Ovary (tissue), 9 donors: Measurements from ENCODE around the gene HPCA. TPM values are rescaled to one million over a fixed set of nuclear protein-coding genes. Genes with fewer than 3 reads are reported as not detected.

Experiments
- DNase-seq, 5 donors: peaks; one replicate each; pipeline ENCODE4 v3.0.0-alpha.2; 2019 to 2020
- H3K27ac ChIP-seq, 2 donors: fragments of 200-600 bp; one replicate each; pipeline versions ENCODE4 v1.5.1 to v1.8.0; 2019 to 2022
- H3K27me3 ChIP-seq: fragments of 200-600 bp; one replicate; pipeline ENCODE4 v1.8.0; 2022
- H3K36me3 ChIP-seq: fragments of 200-600 bp; sonication (generic); one replicate; pipeline ENCODE4 v1.5.1; 2019
- H3K4me1 ChIP-seq: one replicate; pipeline ENCODE4 v1.8.1; 2013; ENCODE audit warnings: mild to moderate bottlenecking, moderate library complexity; ENCODE audit not compliant: insufficient read depth
- H3K4me3 ChIP-seq: fragments of 200-600 bp; sonication (generic); one replicate; pipeline ENCODE4 v1.5.1; 2017
- H3K9me3 ChIP-seq, 2 donors: fragments of 200-600 bp in 1 of 2; sonication (generic) in 1 of 2; one replicate each; pipeline versions ENCODE4 v1.5.1 to v1.8.1; 2013 to 2019; ENCODE audit warnings: mild to moderate bottlenecking in 1 of 2, moderate library complexity in 1 of 2
- EP300 ChIP-seq: sonication (generic); formaldehyde crosslinking; IDR thresholded peaks from one replicate; pipeline ENCODE4 v1.6.1; 2017; ENCODE audit warnings: antibody characterized with exemption
- POLR2A ChIP-seq: fragments of 450-650 bp; IDR thresholded peaks from one replicate; pipeline ENCODE4 v1.6.1; 2017; ENCODE audit warnings: antibody characterized with exemption, mild to moderate bottlenecking, moderate library complexity
- WGBS, 3 donors: extraction: QIAGEN DNeasy Blood & Tissue Kit in 1 of 3; methylation state at CpG; one replicate each; pipeline versions ENCODE4 v1.1.5 to v1.1.7; 2013 to 2017; 5-methylcytosine and 5-hydroxymethylcytosine counted together
- intact Hi-C, 4 donors: fragments of 100-400 bp; cut with DNase I; formaldehyde crosslinking; loops; one replicate each; pipeline versions ENCODE4 v1.11.0 to v1.15.1; 2022 to 2023
- polyA plus RNA-seq, 2 donors: library from polyadenylated mRNA; stranded (reverse); fragments of 200-250 nt in 1 of 2; fragments of 350-450 nt in 1 of 2; fragmentation: Illumina TruSeq in 1 of 2; extraction: RNeasy Lipid Tissue Mini Kit (QIAGEN cat#74804) in 1 of 2; gene quantifications; one replicate each; pipeline ENCODE4 v1.2.3, GENCODE V29; 2013 to 2014
- total RNA-seq, 7 donors: library from RNA; depleted of rRNA in 2 of 7; stranded (reverse); fragments of >200 nt in 2 of 7; fragmentation: NEBNext Ultra II Directional in 3 of 7; extraction: Animal tissue kit (Norgen Biotek cat#: 25700) in 3 of 7; gene quantifications; one replicate each; pipeline versions ENCODE4 v1.1.0 to v1.2.4, GENCODE V29; 2016 to 2023
- TF ChIP-seq, protein P1 (sequence below), 3 donors: fragments of 450-650 bp in 2 of 3; fragments of 200-600 bp in 1 of 3; IDR thresholded peaks; one replicate each; pipeline versions ENCODE4 v1.5.1 to v1.8.0; 2016 to 2022; ENCODE audit warnings: antibody characterized with exemption in 3 of 3, mild to moderate bottlenecking in 1 of 3
- donor health status: DM: no; HTN: no; CAD: no; lungs with moderate emphysema.
- donor health status: DM: no; HTN: no; CAD: no.
- donor health status: Bipolar disorder and iron deficiency.
- donor health status: DM: yes; HTN: yes; CAD: no.
- donor health status: DM: no; HTN: no; CAD: no.
- donor health status: DM: yes; HTN: yes; CAD: no.

Gene HPCA
- total and polyA plus RNA-seq, 9 donors = 0.23 to 1.0 (median 0.68) TPM; not detected in 1

- intact Hi-C loops = no loop called here
- H3K36me3 ChIP-seq = no peaks in the 10 kb centered on the region
- no peak for TF ChIP-seq POLR2A
- no peak for TF ChIP-seq EP300
- TF ChIP-seq, protein P1, sequence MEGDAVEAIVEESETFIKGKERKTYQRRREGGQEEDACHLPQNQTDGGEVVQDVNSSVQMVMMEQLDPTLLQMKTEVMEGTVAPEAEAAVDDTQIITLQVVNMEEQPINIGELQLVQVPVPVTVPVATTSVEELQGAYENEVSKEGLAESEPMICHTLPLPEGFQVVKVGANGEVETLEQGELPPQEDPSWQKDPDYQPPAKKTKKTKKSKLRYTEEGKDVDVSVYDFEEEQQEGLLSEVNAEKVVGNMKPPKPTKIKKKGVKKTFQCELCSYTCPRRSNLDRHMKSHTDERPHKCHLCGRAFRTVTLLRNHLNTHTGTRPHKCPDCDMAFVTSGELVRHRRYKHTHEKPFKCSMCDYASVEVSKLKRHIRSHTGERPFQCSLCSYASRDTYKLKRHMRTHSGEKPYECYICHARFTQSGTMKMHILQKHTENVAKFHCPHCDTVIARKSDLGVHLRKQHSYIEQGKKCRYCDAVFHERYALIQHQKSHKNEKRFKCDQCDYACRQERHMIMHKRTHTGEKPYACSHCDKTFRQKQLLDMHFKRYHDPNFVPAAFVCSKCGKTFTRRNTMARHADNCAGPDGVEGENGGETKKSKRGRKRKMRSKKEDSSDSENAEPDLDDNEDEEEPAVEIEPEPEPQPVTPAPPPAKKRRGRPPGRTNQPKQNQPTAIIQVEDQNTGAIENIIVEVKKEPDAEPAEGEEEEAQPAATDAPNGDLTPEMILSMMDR (IDR thresholded peaks at IDR 0.05) = no peak
These were observed 27.5 kb upstream of the HPCA start for GRCh38 chr1:32858791-32859190.

GRCh38 chr1:32859915-32860314 lies 26.4 kb upstream of the HPCA start:
- TF ChIP-seq EP300 = no peak
- TF ChIP-seq POLR2A = no peak
- TF ChIP-seq, protein P1 (IDR thresholded peaks at IDR 0.05) = no peak
- Histone ChIP-seq H3K27me3 (no peaks in the 10 kb centered on the region), H3K4me1 (peaks cover 11% of the 10 kb centered on the region), H3K9me3 (no peaks in the 10 kb centered on the region), H3K36me3 (no peaks in the 10 kb centered on the region), H3K27ac (no peak overlapping the region), H3K4me3 (no peak overlapping the region)
- intact Hi-C loops = no loop called here
- DNase-seq = no peak
- WGBS, 3 donors = 95 to 99% (median 98%) methylated on average over 2 of the region's 2 CpGs

More at GRCh38 chr1:32858791-32859190, 27.5 kb upstream of the HPCA start:
- WGBS, 3 donors = 88 to 90% (median 88%) methylated on average over 7 of the region's 7 CpGs
- Histone ChIP-seq H3K27ac (no peak overlapping the region), H3K4me1 (peaks cover 9% of the 10 kb centered on the region), H3K27me3 (no peaks in the 10 kb centered on the region), H3K9me3 (no peaks in the 10 kb centered on the region), H3K4me3 (no peak overlapping the region)
- DNase-seq = no peak

GRCh38 chr1:32860566-32860965 lies 25.7 kb upstream of the HPCA start:
- peaks cover 11% of the 10 kb centered on the region for H3K4me1 ChIP-seq
- no peak overlapping the region for H3K27ac ChIP-seq
- H3K9me3 ChIP-seq = no peaks in the 10 kb centered on the region
- no peak for TF ChIP-seq POLR2A
- TF ChIP-seq, protein P1 (IDR thresholded peaks at IDR 0.05) = no peak
- no peak for TF ChIP-seq EP300
- intact Hi-C loops = no loop called here
- no peaks in the 10 kb centered on the region for H3K27me3 ChIP-seq
- no peak for DNase-seq
- no peaks in the 10 kb centered on the region for H3K36me3 ChIP-seq
- H3K4me3 ChIP-seq = no peak overlapping the region

GRCh38 chr1:32861904-32862695 lies 24.2 kb upstream of the HPCA start:
- no peaks in the 10 kb centered on the region for H3K36me3 ChIP-seq
- H3K4me3 ChIP-seq = no peak overlapping the region
- H3K4me1 ChIP-seq = peaks cover 13% of the 10 kb centered on the region
- H3K27me3 ChIP-seq = no peaks in the 10 kb centered on the region
- no peaks in the 10 kb centered on the region for H3K9me3 ChIP-seq
- intact Hi-C loops = no loop called here
- TF ChIP-seq POLR2A (no peak), EP300 (no peak)
- TF ChIP-seq, protein P1 (IDR thresholded peaks at IDR 0.05) = no peak
- 66 to 70% (median 67%) methylated on average over 3 of the region's 3 CpGs for WGBS, 3 donors
- H3K27ac ChIP-seq = no peak overlapping the region
- DNase-seq = no peak
